HEK293 (cell line): ENCODE data around the gene ARL15.

Experiments
- CTCF ChIA-PET: fragments of 350-600 bp; formaldehyde crosslinking; extraction: SDS; loops from one replicate; lab custom pipeline; 2021; ENCODE audit warnings: antibody characterized with exemption; lab: Yijun Ruan, JAX
- POLR2A ChIA-PET: fragments of 300-600 bp; formaldehyde crosslinking; extraction: SDS; loops from one replicate; lab custom pipeline; 2020; ENCODE audit warnings: antibody characterized with exemption, inconsistent platforms; lab: Yijun Ruan, JAX
- H3K27ac ChIP-seq: fragments of 200-500 bp; sonication (Bioruptor generic); 2 replicates; pipeline ENCODE4 v1.5.1; 2014; ENCODE audit warnings: low read depth, low read length, control low read depth, inconsistent platforms; ENCODE audit errors: extremely low read depth
- H3K36me3 ChIP-seq, 2 experiments: fragments of 200-500 bp in 1 of 2; sonication (Bioruptor generic) in 1 of 2; 1 replicate in 1 of 2; 2 replicates in 1 of 2; pipeline ENCODE4 v1.5.1; 2014 to 2017; ENCODE audit warnings: inconsistent platforms in 2 of 2, low read length in 2 of 2; ENCODE audit not compliant: control insufficient read depth in 2 of 2, insufficient read depth in 1 of 2
- H3K4me1 ChIP-seq: fragments of 200-500 bp; sonication (Bioruptor generic); 2 replicates; pipeline ENCODE4 v1.5.1; 2014; ENCODE audit warnings: mild to moderate bottlenecking, low read length, inconsistent platforms; ENCODE audit not compliant: control insufficient read depth, insufficient read depth
- H3K4me3 ChIP-seq: 2 replicates; pipeline ENCODE4 v1.5.1; 2011; ENCODE audit warnings: low read depth, mild to moderate bottlenecking, control low read depth, low read length, moderate library complexity
- H3K9me3 ChIP-seq: fragments of 200-500 bp; sonication (Bioruptor generic); 2 replicates; pipeline ENCODE4 v1.5.1; 2014; ENCODE audit warnings: low read depth, low read length, inconsistent platforms; ENCODE audit not compliant: control insufficient read depth, insufficient read depth
- CTCF ChIP-seq: fragments of 450-650 bp; formaldehyde crosslinking; IDR thresholded peaks from 2 replicates; pipeline ENCODE4 v1.5.1; 2016; ENCODE audit warnings: missing biosample characterization, missing genetic modification characterization
- GLIS1 ChIP-seq: fragments of 450-650 bp; formaldehyde crosslinking; IDR thresholded peaks from 2 replicates; pipeline ENCODE4 v1.5.1; 2016; ENCODE audit warnings: missing biosample characterization, missing genetic modification characterization
- SETDB1 ChIP-seq: IDR thresholded peaks from one replicate; pipeline ENCODE4 v1.6.1; 2017; ENCODE audit warnings: mild to moderate bottlenecking, low read length, moderate library complexity, mixed read lengths; ENCODE audit not compliant: insufficient read length
- TCF7L2 ChIP-seq: IDR thresholded peaks from 2 replicates; pipeline ENCODE4 v1.6.1; 2011; ENCODE audit warnings: low read depth, mild to moderate bottlenecking, inconsistent platforms, low read length, moderate library complexity, borderline replicate concordance
- TRIM28 ChIP-seq: IDR thresholded peaks from 2 replicates; pipeline ENCODE4 v1.6.1; 2011; ENCODE audit warnings: low read length, control low read depth, borderline replicate concordance
- ZBTB17 ChIP-seq: fragments of 450-650 bp; formaldehyde crosslinking; IDR thresholded peaks from 2 replicates; pipeline ENCODE4 v1.5.1; 2016; ENCODE audit warnings: missing biosample characterization, missing genetic modification characterization
- ZBTB6 ChIP-seq: fragments of 450-650 bp; formaldehyde crosslinking; IDR thresholded peaks from 2 replicates; pipeline ENCODE4 v1.5.1; 2017; ENCODE audit warnings: missing biosample characterization, missing genetic modification characterization
- ZFP37 ChIP-seq: fragments of 450-650 bp; formaldehyde crosslinking; IDR thresholded peaks from 2 replicates; pipeline ENCODE4 v1.5.1; 2016; ENCODE audit warnings: missing biosample characterization, missing genetic modification characterization
- ZNF510 ChIP-seq: fragments of 450-650 bp; formaldehyde crosslinking; IDR thresholded peaks from 2 replicates; pipeline ENCODE4 v1.5.1; 2018; ENCODE audit warnings: mild to moderate bottlenecking, missing genetic modification characterization, missing biosample characterization; ENCODE audit not compliant: insufficient replicate concordance
- ZNF529 ChIP-seq: fragments of 450-650 bp; formaldehyde crosslinking; IDR thresholded peaks from 2 replicates; pipeline ENCODE4 v1.5.1; 2017; ENCODE audit warnings: missing genetic modification characterization, missing biosample characterization; ENCODE audit not compliant: insufficient replicate concordance
- ZNF677 ChIP-seq: fragments of 450-650 bp; IDR thresholded peaks from 2 replicates; pipeline ENCODE4 v1.5.0; 2018; ENCODE audit warnings: missing biosample characterization, mild to moderate bottlenecking, missing genetic modification characterization, moderate library complexity
- ZNF747 ChIP-seq: fragments of 450-650 bp; formaldehyde crosslinking; IDR thresholded peaks from 2 replicates; pipeline ENCODE4 v1.5.1; 2016; ENCODE audit warnings: missing biosample characterization, missing genetic modification characterization
- ZNF785 ChIP-seq: fragments of 450-650 bp; formaldehyde crosslinking; IDR thresholded peaks from 2 replicates; pipeline ENCODE4 v1.5.1; 2016; ENCODE audit warnings: missing biosample characterization, missing genetic modification characterization
- ZSCAN5A ChIP-seq: fragments of 450-650 bp; formaldehyde crosslinking; IDR thresholded peaks from 2 replicates; pipeline ENCODE4 v1.5.1; 2016; ENCODE audit warnings: missing biosample characterization, missing genetic modification characterization
- TF ChIP-seq, protein P1 (sequence below): fragments of 450-650 bp; formaldehyde crosslinking; IDR thresholded peaks from 2 replicates; pipeline ENCODE4 v1.5.1; 2016; ENCODE audit warnings: missing biosample characterization, missing genetic modification characterization, low read depth

The ARL15 gene

GRCh38 chr5:54171645-54172384 lies 138.6 kb downstream of the ARL15 start (continued):
- TF ChIP-seq SETDB1 (peak; percentile 52), ZNF529 (tag by site-specific recombination) (peak; percentile 10), TRIM28 (peak; percentile 81; the same call in 1 of the 2 replicates), ZFP37 (peak; percentile 36; the same call in 1 of the 2 replicates), ZNF510 (tag by site-specific recombination) (peak; percentile 36), ZBTB17 (tag by site-specific recombination) (0 out of 2 replicates have a peak, but pooled peaks have one; percentile 43)
- TF ChIP-seq, protein P1, sequence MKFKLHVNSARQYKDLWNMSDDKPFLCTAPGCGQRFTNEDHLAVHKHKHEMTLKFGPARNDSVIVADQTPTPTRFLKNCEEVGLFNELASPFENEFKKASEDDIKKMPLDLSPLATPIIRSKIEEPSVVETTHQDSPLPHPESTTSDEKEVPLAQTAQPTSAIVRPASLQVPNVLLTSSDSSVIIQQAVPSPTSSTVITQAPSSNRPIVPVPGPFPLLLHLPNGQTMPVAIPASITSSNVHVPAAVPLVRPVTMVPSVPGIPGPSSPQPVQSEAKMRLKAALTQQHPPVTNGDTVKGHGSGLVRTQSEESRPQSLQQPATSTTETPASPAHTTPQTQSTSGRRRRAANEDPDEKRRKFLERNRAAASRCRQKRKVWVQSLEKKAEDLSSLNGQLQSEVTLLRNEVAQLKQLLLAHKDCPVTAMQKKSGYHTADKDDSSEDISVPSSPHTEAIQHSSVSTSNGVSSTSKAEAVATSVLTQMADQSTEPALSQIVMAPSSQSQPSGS (tag by site-specific recombination) = peak; percentile 81
- TF ChIP-seq, all 188 proteins: peak for 16

GRCh38 chr5:54165687-54166086 lies 144.7 kb downstream of the ARL15 start:
- no peak overlapping the region for H3K4me3 ChIP-seq
- TF ChIP-seq ZNF677 (no peak), ZNF747 (no peak), TCF7L2 (no peak), CTCF (tag by site-specific recombination) (no peak), ZNF785 (tag by site-specific recombination) (no peak), GLIS1 (tag by site-specific recombination) (no peak)
- ChIA-PET POLR2A (no interaction called here), CTCF (no interaction called here)
- no peaks in the 10 kb centered on the region for H3K4me1 ChIP-seq
- H3K9me3 ChIP-seq = no peaks in the 10 kb centered on the region
- H3K36me3 ChIP-seq = no peaks in the 10 kb centered on the region
- no peak overlapping the region for H3K27ac ChIP-seq

GRCh38 chr5:54162184-54162583 lies 148.2 kb downstream of the ARL15 start:
- ChIA-PET POLR2A (no interaction called here), CTCF (no interaction called here)
- no peaks in the 10 kb centered on the region for H3K36me3 ChIP-seq
- H3K4me1 ChIP-seq = no peaks in the 10 kb centered on the region
- no peak overlapping the region for H3K4me3 ChIP-seq
- no peak for TF ChIP-seq ZSCAN5A (tag by site-specific recombination)
- TF ChIP-seq ZBTB6 (tag by site-specific recombination) = no peak
- H3K9me3 ChIP-seq = no peaks in the 10 kb centered on the region
- no peak overlapping the region for H3K27ac ChIP-seq
